IMR-90 (cell line): ENCODE data around the gene MLEC. TPM values are rescaled to one million over a fixed set of nuclear protein-coding genes. Genes with fewer than 3 reads are reported as not detected.

Source experiments
- ATAC-seq: fragments of 200-7000 bp; cut with Tn5 transposase; 2 replicates; pipeline ENCODE4 v1.9.1; 2020; ENCODE audit warnings: low read depth, mild to moderate bottlenecking, moderate library complexity
- BruUV-seq: library from RNA; stranded (reverse); fragments of 400-500 nt; replicated peaks from 2 replicates; lab custom pipeline; 2021; lab: Mats Ljungman, UMichigan
- CTCF ChIA-PET: fragments of 300-600 bp; formaldehyde crosslinking; extraction: SDS; loops from one replicate; lab custom pipeline; 2021; ENCODE audit warnings: antibody characterized with exemption; lab: Yijun Ruan, JAX
- POLR2A ChIA-PET: fragments of 300-600 bp; sonication (Branson Sonifier 250); formaldehyde crosslinking; loops from one replicate; lab custom pipeline; 2022; ENCODE audit warnings: antibody characterized with exemption; ENCODE audit not compliant: unreplicated experiment; lab: Charles Lee
- DNase-seq: peaks from one replicate; pipeline ENCODE4 v3.0.0; 2013
- H2AFZ ChIP-seq: replicated peaks from 2 replicates; pipeline ENCODE3; 2013; ENCODE audit warnings: low read length, mild to moderate bottlenecking; ENCODE audit not compliant: poor library complexity
- H2AK5ac ChIP-seq: 2 replicates; pipeline ENCODE4 v1.6.1; 2013; ENCODE audit warnings: low read depth, low read length, inconsistent platforms
- H2AK9ac ChIP-seq: replicated peaks from 2 replicates; pipeline ENCODE3; 2013; ENCODE audit warnings: mild to moderate bottlenecking, low read depth, low read length, moderate library complexity; ENCODE audit not compliant: poor library complexity
- H2BK120ac ChIP-seq: 2 replicates; pipeline ENCODE4 v1.6.1; 2013; ENCODE audit warnings: low read depth, low read length, inconsistent platforms
- H2BK15ac ChIP-seq: 3 replicates; pipeline ENCODE4 v1.6.1; 2013; ENCODE audit warnings: low read depth, low read length, inconsistent platforms
- H2BK20ac ChIP-seq: 2 replicates; pipeline ENCODE4 v1.6.1; 2013; ENCODE audit warnings: low read depth, mild to moderate bottlenecking, inconsistent platforms, low read length, moderate library complexity
- H2BK5ac ChIP-seq: 2 replicates; pipeline ENCODE4 v1.6.1; 2013; ENCODE audit warnings: mild to moderate bottlenecking, low read depth, low read length, inconsistent platforms; ENCODE audit not compliant: poor library complexity, severe bottlenecking
- H3K14ac ChIP-seq: replicated peaks from 2 replicates; pipeline ENCODE4 v1.6.1; 2013; ENCODE audit warnings: low read depth, low read length, inconsistent platforms
- H3K18ac ChIP-seq: 2 replicates; pipeline ENCODE4 v1.6.1; 2013; ENCODE audit warnings: low read depth, low read length, control low read depth
- H3K23ac ChIP-seq: 2 replicates; pipeline ENCODE4 v1.6.1; 2013; ENCODE audit warnings: low read depth, low read length, inconsistent platforms
- H3K27ac ChIP-seq: 2 replicates; pipeline ENCODE4 v1.5.1; 2013; ENCODE audit warnings: mild to moderate bottlenecking, control low read depth, low read length; ENCODE audit not compliant: insufficient read depth
- H3K27me3 ChIP-seq: 2 replicates; pipeline ENCODE4 v1.6.1; 2013; ENCODE audit warnings: low read length; ENCODE audit not compliant: control insufficient read depth, insufficient read depth
- H3K36me3 ChIP-seq: 2 replicates; pipeline ENCODE4 v1.6.1; 2013; ENCODE audit warnings: low read length, mixed read lengths; ENCODE audit not compliant: control insufficient read depth, insufficient read depth
- H3K4ac ChIP-seq: 2 replicates; pipeline ENCODE4 v1.6.1; 2013; ENCODE audit warnings: low read depth, low read length, inconsistent platforms
- H3K4me1 ChIP-seq: 2 replicates; pipeline ENCODE4 v1.6.1; 2013; ENCODE audit warnings: low read length, mixed read lengths; ENCODE audit not compliant: control insufficient read depth, insufficient read depth
- H3K4me2 ChIP-seq: 2 replicates; pipeline ENCODE4 v1.6.1; 2013; ENCODE audit warnings: low read depth, mild to moderate bottlenecking, control low read depth, low read length, moderate library complexity
- H3K4me3 ChIP-seq: 2 replicates; pipeline ENCODE4 v1.5.1; 2013; ENCODE audit warnings: low read depth, mild to moderate bottlenecking, control low read depth, low read length, moderate library complexity; ENCODE audit not compliant: insufficient read depth
- H3K56ac ChIP-seq: 2 replicates; pipeline ENCODE4 v1.6.1; 2013; ENCODE audit warnings: low read length, inconsistent platforms; ENCODE audit not compliant: insufficient read depth; ENCODE audit errors: extremely low read depth
- H3K79me1 ChIP-seq, 2 experiments: 2 replicates each; pipeline ENCODE4 v1.6.1; 2013; ENCODE audit warnings: low read length in 2 of 2, inconsistent platforms in 1 of 2, low read depth in 1 of 2
- H3K9ac ChIP-seq: 2 replicates; pipeline ENCODE4 v1.6.1; 2013; ENCODE audit warnings: low read depth, low read length, control low read depth
- H3K9me1 ChIP-seq: 2 replicates; pipeline ENCODE4 v1.6.1; 2013; ENCODE audit warnings: low read length, inconsistent platforms; ENCODE audit not compliant: insufficient read depth
- H3K9me3 ChIP-seq: 2 replicates; pipeline ENCODE4 v1.6.1; 2013; ENCODE audit warnings: low read length; ENCODE audit not compliant: control insufficient read depth, insufficient read depth
- H4K20me1 ChIP-seq: 2 replicates; pipeline ENCODE4 v1.6.1; 2013; ENCODE audit warnings: low read length, inconsistent platforms; ENCODE audit not compliant: insufficient read depth
- H4K5ac ChIP-seq: 2 replicates; pipeline ENCODE4 v1.6.1; 2013; ENCODE audit warnings: mild to moderate bottlenecking, low read depth, low read length, control low read depth
- H4K8ac ChIP-seq, 2 experiments: 2 replicates each; pipeline ENCODE4 v1.6.1; 2013; ENCODE audit warnings: low read depth in 2 of 2, low read length in 2 of 2, control low read depth in 1 of 2, inconsistent platforms in 1 of 2
- H4K91ac ChIP-seq: 2 replicates; pipeline ENCODE4 v1.6.1; 2013; ENCODE audit warnings: low read depth, low read length, inconsistent platforms; ENCODE audit not compliant: insufficient read depth
- CEBPB ChIP-seq: IDR thresholded peaks from 2 replicates; pipeline ENCODE4 v1.6.1; 2012; ENCODE audit warnings: low read depth, low read length, improper control_type of control experiment
- MAFK ChIP-seq: IDR thresholded peaks from 2 replicates; pipeline ENCODE4 v1.6.1; 2012; ENCODE audit warnings: low read depth, low read length, improper control_type of control experiment
- RCOR1 ChIP-seq: IDR thresholded peaks from 2 replicates; pipeline ENCODE4 v1.6.1; 2012; ENCODE audit warnings: mild to moderate bottlenecking, low read length, improper control_type of control experiment; ENCODE audit not compliant: insufficient replicate concordance
- SMC3 ChIP-seq: fragments of 150-350 bp; IDR thresholded peaks from 2 replicates; pipeline ENCODE4 v1.6.1; 2016; ENCODE audit warnings: low read depth, mild to moderate bottlenecking, antibody characterized with exemption, low read length, moderate library complexity
- WGBS, 2 experiments: methylation state at CpG; one replicate each; pipeline versions ENCODE4 v1.1.5 to v1.1.7; 2013; ENCODE audit warnings: missing lambda C conversion rate in 2 of 2; ENCODE audit not compliant: insufficient read length in 1 of 2; ENCODE audit errors: extremely low coverage in 2 of 2; 5-methylcytosine and 5-hydroxymethylcytosine counted together
- dilution Hi-C: fragments of 300-500 bp; cut with HindIII; formaldehyde crosslinking; loops from one replicate; pipeline ENCODE4 v1.14.3; 2018; ENCODE audit warnings: low sequenced_read_pairs; ENCODE audit not compliant: unreplicated experiment
- in situ Hi-C: fragments of 300-500 bp; cut with MboI; formaldehyde crosslinking; loops from 3 replicates; pipeline ENCODE4 v1.14.3; 2019; ENCODE audit warnings: low sequenced_read_pairs, inconsistent platforms, mixed read lengths
- intact Hi-C: fragments of 100-400 bp; cut with micrococcal nuclease; formaldehyde crosslinking; loops from 2 replicates; pipeline ENCODE4 v1.10.0; 2022
- polyA plus RNA-seq, 3 experiments: library from polyadenylated mRNA; depleted of rRNA; stranded (reverse); fragments of >200 nt; gene quantifications; 2 replicates each; pipeline ENCODE4 v1.2.3, GENCODE V29; 2012; ENCODE audit warnings: low replicate concordance in 1 of 3
- total RNA-seq: library from RNA; depleted of rRNA; stranded (reverse); fragments of >200 nt; gene quantifications from 2 replicates; pipeline ENCODE4 v1.2.3, GENCODE V29; 2012
- TF ChIP-seq, protein P1 (sequence below): fragments of 150-350 bp; IDR thresholded peaks from 2 replicates; pipeline ENCODE4 v1.6.1; 2017; ENCODE audit warnings: mild to moderate bottlenecking, antibody characterized with exemption, low read length, low read depth

The MLEC gene
- total and polyA plus RNA-seq, 2 of the 4 experiments (the other 2 are of a cell fraction), result 44.1 to 137 TPM

DNA sequence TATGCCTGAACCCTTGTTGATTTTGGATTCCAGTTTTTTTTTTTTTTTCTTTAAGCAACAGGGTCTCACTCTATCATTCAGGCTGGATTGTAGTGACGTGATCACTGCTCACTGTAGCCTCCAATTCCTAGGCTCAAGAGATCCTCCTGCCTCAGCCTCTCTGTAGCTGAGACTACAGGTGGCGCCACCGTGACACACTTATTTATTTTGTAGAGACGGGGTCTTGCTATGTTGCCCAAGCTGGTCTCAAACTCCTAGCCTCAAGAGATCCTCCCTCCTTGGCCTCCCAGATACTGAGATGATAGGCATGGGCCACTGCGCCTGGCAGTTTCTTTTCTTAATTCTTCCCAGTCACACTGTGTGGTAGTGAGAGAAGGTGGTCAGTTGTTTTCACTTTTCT is 63.9 kb downstream of the MLEC start:
- ChIA-PET CTCF (interaction anchor here (0.6 kb wide), 1 partner anchor 35 kb away, joined by 8 read pairs; no protein-coding TSS in a partner anchor), POLR2A (no interaction called here)
- dilution Hi-C loops, result no loop called here
- Histone ChIP-seq H3K9ac (no peak overlapping the region), H4K91ac (no peak overlapping the region), H4K5ac (no peak overlapping the region), H2BK20ac (no peak overlapping the region), H3K27me3 (peaks cover 6% of the 10 kb centered on the region; the same call in 1 of the 2 replicates), H3K4ac (no peak overlapping the region), H3K4me2 (no peak overlapping the region), H4K20me1 (no peaks in the 10 kb centered on the region), H3K23ac (no peak overlapping the region), H3K56ac (no peak overlapping the region), H3K27ac (no peak overlapping the region), H4K8ac (no peak overlapping the region), H2BK5ac (no peak overlapping the region), H3K9me3 (peaks cover 3% of the 10 kb centered on the region; the same call in 1 of the 2 replicates), H2AK5ac (no peak overlapping the region), H3K36me3 (no peaks in the 10 kb centered on the region), H2AK9ac (no peak overlapping the region), H3K79me1 (no peaks in the 10 kb centered on the region), H3K14ac (no peak overlapping the region), H3K9me1 (no peaks in the 10 kb centered on the region), H3K4me1 (no peaks in the 10 kb centered on the region), H2BK15ac (no peak overlapping the region), H3K4me3 (no peak overlapping the region), H2BK120ac (no peak overlapping the region), H3K18ac (no peak overlapping the region), H2AFZ (no peak overlapping the region)
- intact Hi-C loops, result no loop called here
- WGBS, 2 experiments, result 86% methylated on average over 1 of the region's 5 CpGs; no CpG with 5 or more reads in 1 of the 2 experiments
- ATAC-seq (no peak), DNase-seq (no peak)
- BruUV-seq, result no TSS peak
- TF ChIP-seq, protein P1, sequence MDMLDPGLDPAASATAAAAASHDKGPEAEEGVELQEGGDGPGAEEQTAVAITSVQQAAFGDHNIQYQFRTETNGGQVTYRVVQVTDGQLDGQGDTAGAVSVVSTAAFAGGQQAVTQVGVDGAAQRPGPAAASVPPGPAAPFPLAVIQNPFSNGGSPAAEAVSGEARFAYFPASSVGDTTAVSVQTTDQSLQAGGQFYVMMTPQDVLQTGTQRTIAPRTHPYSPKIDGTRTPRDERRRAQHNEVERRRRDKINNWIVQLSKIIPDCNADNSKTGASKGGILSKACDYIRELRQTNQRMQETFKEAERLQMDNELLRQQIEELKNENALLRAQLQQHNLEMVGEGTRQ, result no peak
- TF ChIP-seq RCOR1, result no peak
- TF ChIP-seq SMC3, result no peak
- TF ChIP-seq MAFK, result no peak
- no peak for TF ChIP-seq CEBPB
- in situ Hi-C loops, result no loop called here
